ENCODE data around the gene SORCS2. TPM values are rescaled to one million over a fixed set of nuclear protein-coding genes. Genes with fewer than 3 reads are reported as not detected.

Gene SORCS2
- polyA plus RNA-seq, 3 donors, result 0.46 to 0.55 TPM; not detected in 1

- no peaks in the 10 kb centered on the region for H3K36me3 ChIP-seq (replicated peaks in 1 of 2; ENCODE audit: control insufficient read depth in 1 of 2, insufficient read depth in 2 of 2, low read length in 2 of 2)
- no peak for TF ChIP-seq CTCF (IDR thresholded peaks at IDR 0.05)
- H3K4me2 ChIP-seq (replicated peaks; ENCODE audit: extremely low read depth, low read length, poor library complexity, severe bottlenecking), result no peak overlapping the region
- no peak overlapping the region for H3K27ac ChIP-seq (ENCODE audit: low read depth in 1 of 2, low read length in 2 of 2)
- intact Hi-C loops (cut with micrococcal nuclease), result no loop called here
- H3K79me2 ChIP-seq (ENCODE audit: insufficient read depth, low read length), result no peaks in the 10 kb centered on the region
- H3K27me3 Mint-ChIP-seq (ENCODE audit: low read depth in 3 of 3), result peaks cover 2 to 8% (median 8%) of the 10 kb centered on the region in 3 donors
- H3K36me3 Mint-ChIP-seq, result no peaks in the 10 kb centered on the region
- H3K4me3 ChIP-seq (replicated peaks in 1 of 3; ENCODE audit: low read depth in 2 of 3, low read length in 3 of 3), result no peak overlapping the region
- H3K27me3 ChIP-seq (ENCODE audit: control insufficient read depth in 2 of 2, insufficient read depth in 2 of 2, low read length in 2 of 2), result no peaks in the 10 kb centered on the region
- no peak overlapping the region for H2AFZ ChIP-seq (ENCODE audit: insufficient read depth, low read depth, low read length, poor library complexity, severe bottlenecking)
- no peaks in the 10 kb centered on the region for H3K9me3 ChIP-seq (replicated peaks in 1 of 2; ENCODE audit: control insufficient read depth in 1 of 2, insufficient read depth in 1 of 2, low read length in 2 of 2)
- H3K27ac Mint-ChIP-seq, result no peak overlapping the region
- no peak overlapping the region for H3K9ac ChIP-seq (ENCODE audit: insufficient read depth, low read length, poor library complexity, severe bottlenecking)
- no peak for DNase-seq
- peaks cover 0 to 2% (median 0%) of the 10 kb centered on the region in 7 donors for H3K9me3 Mint-ChIP-seq
- no peak overlapping the region for H3K4me3 Mint-ChIP-seq
- H3K4me1 Mint-ChIP-seq, result no peaks in the 10 kb centered on the region
- no peaks in the 10 kb centered on the region for H4K20me1 ChIP-seq (ENCODE audit: insufficient read depth, low read length)
- no peaks in the 10 kb centered on the region for H3K4me1 ChIP-seq (ENCODE audit: control insufficient read depth in 1 of 2, insufficient read depth in 2 of 2, low read length in 2 of 2)
- WGBS (ENCODE audit: insufficient coverage), result 95% methylated on average over 7 of the region's 7 CpGs
Measured at GRCh38 chr4:7267829-7268228, 75.5 kb downstream of the SORCS2 start.

- Histone ChIP-seq H3K27ac (ENCODE audit: low read depth in 1 of 2, low read length in 2 of 2) (no peak overlapping the region), H3K4me1 (ENCODE audit: control insufficient read depth in 1 of 2, insufficient read depth in 2 of 2, low read length in 2 of 2) (no peaks in the 10 kb centered on the region), H3K4me2 (replicated peaks; ENCODE audit: extremely low read depth, low read length, poor library complexity, severe bottlenecking) (no peak overlapping the region), H3K79me2 (ENCODE audit: insufficient read depth, low read length) (no peaks in the 10 kb centered on the region), H3K9ac (ENCODE audit: insufficient read depth, low read length, poor library complexity, severe bottlenecking) (no peak overlapping the region), H3K4me3 (replicated peaks in 1 of 3; ENCODE audit: low read depth in 2 of 3, low read length in 3 of 3) (no peak overlapping the region), H3K27me3 (ENCODE audit: control insufficient read depth in 2 of 2, insufficient read depth in 2 of 2, low read length in 2 of 2) (no peaks in the 10 kb centered on the region), H2AFZ (ENCODE audit: insufficient read depth, low read depth, low read length, poor library complexity, severe bottlenecking) (no peak overlapping the region), H3K9me3 (replicated peaks in 1 of 2; ENCODE audit: control insufficient read depth in 1 of 2, insufficient read depth in 1 of 2, low read length in 2 of 2) (no peaks in the 10 kb centered on the region), H3K36me3 (replicated peaks in 1 of 2; ENCODE audit: control insufficient read depth in 1 of 2, insufficient read depth in 2 of 2, low read length in 2 of 2) (no peaks in the 10 kb centered on the region), H4K20me1 (ENCODE audit: insufficient read depth, low read length) (no peaks in the 10 kb centered on the region)
- peaks cover 0 to 2% (median 0%) of the 10 kb centered on the region in 7 donors for H3K9me3 Mint-ChIP-seq
- 97% methylated on average over 6 of the region's 10 CpGs for WGBS (ENCODE audit: insufficient coverage)
- H3K27me3 Mint-ChIP-seq (ENCODE audit: low read depth in 3 of 3), result peaks cover 6 to 7% (median 6%) of the 10 kb centered on the region in 3 donors
- H3K4me3 Mint-ChIP-seq, result no peak overlapping the region
- DNase-seq, result no peak
- H3K36me3 Mint-ChIP-seq, result no peaks in the 10 kb centered on the region
- H3K4me1 Mint-ChIP-seq, result no peaks in the 10 kb centered on the region
- TF ChIP-seq CTCF (IDR thresholded peaks at IDR 0.05), result no peak
- intact Hi-C loops (cut with micrococcal nuclease), result no loop called here
- no peak overlapping the region for H3K27ac Mint-ChIP-seq
Measured at GRCh38 chr4:7268941-7269340, 76.6 kb downstream of the SORCS2 start.

All from CD14-positive monocyte (primary cell).